Endothelial cell of umbilical vein (primary cell): ENCODE data around the gene GDA. TPM values are rescaled to one million over a fixed set of nuclear protein-coding genes. Genes with fewer than 3 reads are reported as not detected.

Experiments
- BruUV-seq: library from RNA; stranded (reverse); fragments of 400-500 nt; replicated peaks from 2 replicates; lab custom pipeline; 2021; lab: Mats Ljungman, UMichigan
- CTCF ChIA-PET: fragments of 300-600, 350-600 bp; sonication (Branson Sonifier 250); formaldehyde crosslinking; loops from one replicate; lab custom pipeline; 2021; ENCODE audit warnings: antibody characterized with exemption, inconsistent platforms; lab: Charles Lee
- POLR2A ChIA-PET: fragments of 300-600, 350-600 bp; sonication (Branson Sonifier 250); formaldehyde crosslinking; loops from one replicate; lab custom pipeline; 2021; ENCODE audit warnings: antibody characterized with exemption, inconsistent platforms; lab: Charles Lee
- DNase-seq: peaks from one replicate; pipeline ENCODE4 v3.0.0-alpha.2; 2011; ENCODE audit warnings: low read depth, low spot score
- FAIRE-seq: peaks from 2 replicates; lab custom pipeline; 2011; peaks lifted over from hg19 to GRCh38; lab: Jason Lieb, UNC
- H2AFZ ChIP-seq: 2 replicates; pipeline ENCODE4 v1.6.0; 2012; ENCODE audit warnings: low read depth, low read length, control low read depth, inconsistent platforms
- H3K27ac ChIP-seq: 2 replicates; pipeline ENCODE4 v1.5.1; 2011; ENCODE audit warnings: low read depth, mild to moderate bottlenecking, control low read depth, low read length, moderate library complexity; ENCODE audit not compliant: insufficient read depth
- H3K27me3 ChIP-seq, 2 experiments: 2 replicates each; pipeline versions ENCODE4 v1.6.0 to v1.6.1; 2011; ENCODE audit warnings: low read length in 2 of 2, mixed read lengths in 1 of 2; ENCODE audit not compliant: control insufficient read depth in 2 of 2, insufficient read depth in 2 of 2
- H3K36me3 ChIP-seq, 2 experiments: 2 replicates in 1 of 2; 3 replicates in 1 of 2; pipeline ENCODE4 v1.5.1; 2011; ENCODE audit warnings: low read length in 2 of 2, mild to moderate bottlenecking in 1 of 2, moderate library complexity in 1 of 2; ENCODE audit not compliant: control insufficient read depth in 2 of 2, insufficient read depth in 2 of 2; ENCODE audit errors: extremely low read depth in 1 of 2
- H3K4me1 ChIP-seq: 3 replicates; pipeline ENCODE4 v1.5.1; 2011; ENCODE audit warnings: mild to moderate bottlenecking, low read length; ENCODE audit not compliant: control insufficient read depth, insufficient read depth; ENCODE audit errors: extremely low read depth
- H3K4me2 ChIP-seq: 2 replicates; pipeline ENCODE4 v1.6.1; 2011; ENCODE audit warnings: low read length, control low read depth, mixed read lengths; ENCODE audit not compliant: insufficient read depth
- H3K4me3 ChIP-seq, 3 experiments: fragments of 200-600 bp in 1 of 3; sonication (generic), shearing (Covaris generic) in 1 of 3; replicated peaks in 1 of 3; 2 replicates each; pipeline ENCODE4 v1.5.1; 2011 to 2016; ENCODE audit warnings: control low read depth in 3 of 3, low read length in 3 of 3, mild to moderate bottlenecking in 2 of 3, inconsistent platforms in 1 of 3, low read depth in 1 of 3, moderate library complexity in 1 of 3; ENCODE audit not compliant: insufficient read depth in 1 of 3
- H3K79me2 ChIP-seq: 2 replicates; pipeline ENCODE4 v1.6.0; 2012; ENCODE audit warnings: low read length, inconsistent platforms; ENCODE audit not compliant: control insufficient read depth, insufficient read depth
- H3K9ac ChIP-seq: replicated peaks from 2 replicates; pipeline ENCODE3; 2011; ENCODE audit warnings: low read length, control low read depth; ENCODE audit not compliant: insufficient read depth; ENCODE audit errors: extremely low read depth
- H3K9me1 ChIP-seq: replicated peaks from 3 replicates; pipeline ENCODE4 v1.6.0; 2011; ENCODE audit warnings: mild to moderate bottlenecking, low read length; ENCODE audit not compliant: control insufficient read depth, insufficient read depth; ENCODE audit errors: extremely low read depth
- H3K9me3 ChIP-seq: replicated peaks from 2 replicates; pipeline ENCODE4 v1.5.1; 2012; ENCODE audit warnings: low read length, inconsistent platforms; ENCODE audit not compliant: control insufficient read depth, insufficient read depth
- H4K20me1 ChIP-seq: replicated peaks from 2 replicates; pipeline ENCODE3; 2011; ENCODE audit warnings: mild to moderate bottlenecking, low read length; ENCODE audit not compliant: control insufficient read depth, insufficient read depth; ENCODE audit errors: extremely low read depth
- EZH2 ChIP-seq: IDR thresholded peaks from 2 replicates; pipeline ENCODE4 v1.6.1; 2012; ENCODE audit warnings: borderline replicate concordance, low read depth, mild to moderate bottlenecking, moderate library complexity, low read length, inconsistent platforms; ENCODE audit not compliant: severe bottlenecking
- FOS ChIP-seq: IDR thresholded peaks from 2 replicates; pipeline ENCODE4 v1.6.1; 2011; ENCODE audit warnings: mild to moderate bottlenecking, low read length, moderate library complexity, borderline replicate concordance; ENCODE audit not compliant: insufficient read depth
- GATA2 ChIP-seq: IDR thresholded peaks from 2 replicates; pipeline ENCODE4 v1.7.0; 2011; ENCODE audit warnings: low read depth, mild to moderate bottlenecking, moderate library complexity, mixed read lengths, low read length; ENCODE audit not compliant: insufficient read length, insufficient read depth
- JUN ChIP-seq: IDR thresholded peaks from 2 replicates; pipeline ENCODE4 v1.6.1; 2011; ENCODE audit warnings: borderline replicate concordance, low read depth; ENCODE audit not compliant: insufficient read length, insufficient read depth
- MYC ChIP-seq: IDR thresholded peaks from one replicate; pipeline ENCODE4 v1.6.1; 2011; ENCODE audit warnings: mild to moderate bottlenecking, low read depth, low read length
- POLR2A ChIP-seq: IDR thresholded peaks from 2 replicates; pipeline ENCODE4 v1.6.1; 2012; ENCODE audit warnings: low read depth, mild to moderate bottlenecking, control low read depth, low read length
- POLR2AphosphoS5 ChIP-seq: IDR thresholded peaks from 2 replicates; pipeline ENCODE4 v1.6.1; 2012; ENCODE audit warnings: low read depth, mild to moderate bottlenecking, control low read depth, low read length, moderate library complexity; ENCODE audit not compliant: insufficient read depth
- dilution Hi-C: fragments of 300-500 bp; cut with MboI; formaldehyde crosslinking; loops from one replicate; pipeline ENCODE4 v1.15.0; 2019; ENCODE audit warnings: low sequenced_read_pairs; ENCODE audit not compliant: extremely low pct_ligation_motif_present
- intact Hi-C: fragments of 100-400 bp; cut with micrococcal nuclease; formaldehyde crosslinking; loops from one replicate; pipeline ENCODE4 v1.10.0; 2022
- polyA plus RNA-seq, 4 experiments: library from polyadenylated mRNA; depleted of rRNA in 3 of 4; stranded (reverse) in 3 of 4; unstranded in 1 of 4; fragments of >200 nt; gene quantifications; 2 replicates each; pipeline versions ENCODE4 v1.2.1 to v1.2.3, GENCODE V29; 2011 to 2012; ENCODE audit warnings: missing spikeins in 1 of 4
- total RNA-seq: library from RNA; stranded (reverse); gene quantifications from 2 replicates; pipeline ENCODE4 v1.2.3, GENCODE V29; 2021
- TF ChIP-seq, protein P1 (sequence below): IDR thresholded peaks from 2 replicates; pipeline ENCODE4 v1.6.1; 2011; ENCODE audit not compliant: insufficient read depth, insufficient read length
- TF ChIP-seq, protein P2 (sequence below), 2 donors: IDR thresholded peaks; 1 replicate in 1 of 2; 2 replicates in 1 of 2; pipeline ENCODE4 v1.5.1; 2011; ENCODE audit warnings: low read length in 2 of 2, mild to moderate bottlenecking in 2 of 2, moderate library complexity in 2 of 2, control low read depth in 1 of 2, inconsistent platforms in 1 of 2, low read depth in 1 of 2; ENCODE audit not compliant: insufficient read depth in 1 of 2; ENCODE audit errors: extremely low read depth in 1 of 2

GDA gene
- total and polyA plus RNA-seq, 2 donors (not counting 3 experiments of a cell fraction or from before 2014, with no cell fraction given): not detected

DNA sequence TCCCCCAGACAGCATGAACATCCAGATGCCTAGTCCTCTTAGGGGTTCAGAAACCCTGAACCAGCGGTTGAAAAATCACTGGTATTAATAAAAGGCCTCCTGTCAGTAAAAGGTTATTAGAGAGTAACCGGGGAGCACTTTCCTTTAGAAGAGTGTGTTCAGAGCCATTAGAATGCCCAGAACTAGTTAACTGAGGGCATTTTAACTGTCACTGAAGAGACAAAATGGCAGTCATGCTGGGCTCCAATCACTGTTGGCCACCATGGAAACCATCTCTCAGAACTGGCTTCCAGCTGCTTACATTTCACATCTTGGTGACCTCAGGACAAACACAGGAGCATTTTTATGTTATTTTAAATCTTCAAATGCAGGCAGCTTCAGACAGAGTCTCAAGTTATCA lies 36.2 kb upstream of the GDA start:
- Histone ChIP-seq H3K9me1 (no peaks in the 10 kb centered on the region), H4K20me1 (no peaks in the 10 kb centered on the region), H2AFZ (no peak overlapping the region), H3K27ac (no peak overlapping the region), H3K4me2 (no peak overlapping the region), H3K9me3 (no peaks in the 10 kb centered on the region), H3K36me3 (no peaks in the 10 kb centered on the region), H3K27me3 (no peaks in the 10 kb centered on the region), H3K79me2 (no peaks in the 10 kb centered on the region), H3K4me3 (no peak overlapping the region), H3K9ac (no peak overlapping the region), H3K4me1 (no peaks in the 10 kb centered on the region)
- TF ChIP-seq, protein P1, sequence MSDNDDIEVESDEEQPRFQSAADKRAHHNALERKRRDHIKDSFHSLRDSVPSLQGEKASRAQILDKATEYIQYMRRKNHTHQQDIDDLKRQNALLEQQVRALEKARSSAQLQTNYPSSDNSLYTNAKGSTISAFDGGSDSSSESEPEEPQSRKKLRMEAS: no peak
- TF ChIP-seq JUN (no peak), EZH2 (no peak)
- no TSS peak for BruUV-seq
- dilution Hi-C loops: no loop called here
- intact Hi-C loops: no loop called here
- CTCF ChIA-PET: no interaction called here
- FAIRE-seq (no peak), DNase-seq (no peak)
- POLR2A ChIA-PET: no interaction called here

DNA sequence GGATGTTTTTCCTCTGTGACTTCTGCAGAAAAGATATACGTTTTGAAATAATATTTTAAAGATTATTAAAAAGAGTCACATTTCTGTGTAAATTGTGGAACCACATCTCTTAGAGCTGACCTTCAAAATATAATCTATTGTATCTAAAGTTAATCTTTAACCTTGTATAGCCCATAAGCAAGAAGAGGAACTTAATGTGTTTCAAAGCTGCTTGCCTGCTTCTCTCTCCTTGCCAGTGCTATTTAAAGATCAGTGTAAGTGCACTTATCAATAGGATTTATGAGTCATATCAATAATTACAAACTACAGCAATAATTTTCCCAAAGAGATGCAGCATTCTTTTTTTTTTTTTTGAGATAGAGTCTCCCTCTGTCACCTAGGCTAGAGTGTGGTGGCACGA lies 29.4 kb upstream of the GDA start:
- no peak for TF ChIP-seq FOS
- TF ChIP-seq EZH2: no peak
- no peak for TF ChIP-seq POLR2A
- TF ChIP-seq JUN: no peak
- no peak for TF ChIP-seq GATA2
- TF ChIP-seq POLR2AphosphoS5: no peak
- TF ChIP-seq, protein P1: no peak
- TF ChIP-seq MYC: no peak
- TF ChIP-seq, protein P2, sequence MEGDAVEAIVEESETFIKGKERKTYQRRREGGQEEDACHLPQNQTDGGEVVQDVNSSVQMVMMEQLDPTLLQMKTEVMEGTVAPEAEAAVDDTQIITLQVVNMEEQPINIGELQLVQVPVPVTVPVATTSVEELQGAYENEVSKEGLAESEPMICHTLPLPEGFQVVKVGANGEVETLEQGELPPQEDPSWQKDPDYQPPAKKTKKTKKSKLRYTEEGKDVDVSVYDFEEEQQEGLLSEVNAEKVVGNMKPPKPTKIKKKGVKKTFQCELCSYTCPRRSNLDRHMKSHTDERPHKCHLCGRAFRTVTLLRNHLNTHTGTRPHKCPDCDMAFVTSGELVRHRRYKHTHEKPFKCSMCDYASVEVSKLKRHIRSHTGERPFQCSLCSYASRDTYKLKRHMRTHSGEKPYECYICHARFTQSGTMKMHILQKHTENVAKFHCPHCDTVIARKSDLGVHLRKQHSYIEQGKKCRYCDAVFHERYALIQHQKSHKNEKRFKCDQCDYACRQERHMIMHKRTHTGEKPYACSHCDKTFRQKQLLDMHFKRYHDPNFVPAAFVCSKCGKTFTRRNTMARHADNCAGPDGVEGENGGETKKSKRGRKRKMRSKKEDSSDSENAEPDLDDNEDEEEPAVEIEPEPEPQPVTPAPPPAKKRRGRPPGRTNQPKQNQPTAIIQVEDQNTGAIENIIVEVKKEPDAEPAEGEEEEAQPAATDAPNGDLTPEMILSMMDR (IDR thresholded peaks at IDR 0.05; ENCODE audit: extremely low read depth in 1 of 2, insufficient read depth in 1 of 2, low read depth in 1 of 2, low read length in 2 of 2): no peak
- Histone ChIP-seq H3K4me3 (no peak overlapping the region), H4K20me1 (no peaks in the 10 kb centered on the region), H3K27me3 (no peaks in the 10 kb centered on the region), H3K9me3 (no peaks in the 10 kb centered on the region), H3K9me1 (no peaks in the 10 kb centered on the region), H3K4me1 (no peaks in the 10 kb centered on the region), H2AFZ (no peak overlapping the region), H3K9ac (no peak overlapping the region), H3K27ac (no peak overlapping the region), H3K4me2 (no peak overlapping the region), H3K36me3 (no peaks in the 10 kb centered on the region), H3K79me2 (no peaks in the 10 kb centered on the region)
- FAIRE-seq: no peak
- intact Hi-C loops (no loop called here), dilution Hi-C loops (no loop called here)
- no TSS peak for BruUV-seq
- POLR2A ChIA-PET: no interaction called here
- CTCF ChIA-PET: no interaction called here
- DNase-seq: no peak
